Measurements from ENCODE around the gene LAMB1.
"Not testable (repeated sequence)": the region's sequence is repeated elsewhere in the genome, so short reads cannot be mapped to it uniquely, and the experiment has no call there.

LAMB1 gene

GRCh38 chr7:107967420-107967819 is 35.5 kb downstream of the LAMB1 start:
- DNase-seq, result no peak

GRCh38 chr7:107966711-107967110 is 36.2 kb downstream of the LAMB1 start:
- DNase-seq, result no peak

GRCh38 chr7:107964510-107964909 is 38.5 kb downstream of the LAMB1 start:
- no peak for DNase-seq

- DNase-seq, result no peak
These were observed 40.1 kb downstream of the LAMB1 start for GRCh38 chr7:107962817-107963216.

- DNase-seq, result no peak
These were observed 41.6 kb downstream of the LAMB1 start for GRCh38 chr7:107961405-107961804.

- DNase-seq, result no peak
These were observed 42.7 kb downstream of the LAMB1 start for GRCh38 chr7:107960272-107960671.

- no peak for DNase-seq
These were observed 43.4 kb downstream of the LAMB1 start for GRCh38 chr7:107959527-107959898.

- peak; percentile 16 to 17 for DNase-seq
These were observed 44.0 kb downstream of the LAMB1 start for GRCh38 chr7:107958764-107959526.

GRCh38 chr7:107957436-107957835 is 45.5 kb downstream of the LAMB1 start:
- no peak for DNase-seq

GRCh38 chr7:107956950-107957349 is 46.0 kb downstream of the LAMB1 start:
- not testable (repeated sequence) for DNase-seq

GRCh38 chr7:107955394-107955793 is 47.6 kb downstream of the LAMB1 start:
- DNase-seq, result no peak

GRCh38 chr7:107953924-107954303 is 49.0 kb downstream of the LAMB1 start:
- DNase-seq, result no peak

GRCh38 chr7:107953265-107953923 is 49.6 kb downstream of the LAMB1 start:
- no peak for DNase-seq

- no peak for DNase-seq
These were observed 51.1 kb downstream of the LAMB1 start for GRCh38 chr7:107951896-107952295.

GRCh38 chr7:107951172-107951787 is 51.7 kb downstream of the LAMB1 start:
- DNase-seq, result no peak

GRCh38 chr7:107949443-107949935 is 53.5 kb downstream of the LAMB1 start:
- DNase-seq, result no peak

GRCh38 chr7:107948645-107949442 is 54.1 kb downstream of the LAMB1 start:
- no peak for DNase-seq

- DNase-seq, result no peak
These were observed 56.1 kb downstream of the LAMB1 start for GRCh38 chr7:107946881-107947280.

GRCh38 chr7:107946451-107946850 is 56.5 kb downstream of the LAMB1 start:
- peak in 1 of 2 donors; percentile 32 for DNase-seq

- no peak for DNase-seq
These were observed 57.6 kb downstream of the LAMB1 start for GRCh38 chr7:107945332-107945731.

GRCh38 chr7:107944411-107945169 is 58.4 kb downstream of the LAMB1 start:
- DNase-seq, result no peak

- no peak for DNase-seq
These were observed 59.9 kb downstream of the LAMB1 start for GRCh38 chr7:107943018-107943417.

Data from inflammatory macrophage treated with lipopolysaccharide for 1 hour (primary cell).